Panc1 (cell line): ENCODE results near the gene PSENEN. TPM values are rescaled to one million over a fixed set of nuclear protein-coding genes. Genes with fewer than 3 reads are reported as not detected.

ENCODE experiments used
- ATAC-seq: fragments of 200-7000 bp; cut with Tn5 transposase; 2 replicates; pipeline ENCODE4 v1.9.1; 2020; ENCODE audit warnings: mild to moderate bottlenecking, moderate library complexity
- BruUV-seq: library from RNA; stranded (reverse); fragments of 400-500 nt; replicated peaks from 2 replicates; lab custom pipeline; 2021; lab: Mats Ljungman, UMichigan
- CTCF ChIA-PET: fragments of 300-600 bp; sonication (Branson Sonifier 250); formaldehyde crosslinking; loops from one replicate; lab custom pipeline; 2022; ENCODE audit warnings: antibody characterized with exemption; lab: Charles Lee
- POLR2A ChIA-PET: fragments of 300-600 bp; sonication (Branson Sonifier 250); formaldehyde crosslinking; loops from one replicate; lab custom pipeline; 2022; ENCODE audit warnings: antibody characterized with exemption; lab: Charles Lee
- DNase-seq: peaks from one replicate; pipeline ENCODE4 v3.0.0-alpha.2; 2010; ENCODE audit warnings: low read depth, low spot score
- H3K27ac ChIP-seq: 2 replicates; pipeline ENCODE4 v1.5.1; 2011; ENCODE audit warnings: mild to moderate bottlenecking, low read length, inconsistent platforms
- H3K27me3 ChIP-seq: fragments of 200-500 bp; sonication (Bioruptor generic); 2 replicates; pipeline ENCODE4 v1.6.0; 2014; ENCODE audit warnings: low read length, inconsistent platforms; ENCODE audit not compliant: control insufficient read depth, insufficient read depth
- H3K36me3 ChIP-seq: fragments of 200-500 bp; sonication (Bioruptor generic); 2 replicates; pipeline ENCODE4 v1.5.1; 2014; ENCODE audit warnings: inconsistent platforms, mild to moderate bottlenecking, low read length, moderate library complexity; ENCODE audit not compliant: control insufficient read depth, insufficient read depth
- H3K4me1 ChIP-seq: 2 replicates; pipeline ENCODE4 v1.5.1; 2011; ENCODE audit warnings: inconsistent platforms, mild to moderate bottlenecking, low read length, moderate library complexity; ENCODE audit not compliant: control insufficient read depth, insufficient read depth
- H3K4me3 ChIP-seq, 2 experiments: 2 replicates each; pipeline ENCODE4 v1.5.1; 2011 to 2012; ENCODE audit warnings: low read depth in 2 of 2, low read length in 2 of 2, mild to moderate bottlenecking in 2 of 2, inconsistent platforms in 1 of 2, moderate library complexity in 1 of 2
- H3K9me3 ChIP-seq: fragments of 200-500 bp; sonication (Bioruptor generic); 2 replicates; pipeline ENCODE4 v1.5.1; 2014; ENCODE audit warnings: low read depth, mild to moderate bottlenecking, inconsistent platforms, low read length, moderate library complexity; ENCODE audit not compliant: control insufficient read depth, insufficient read depth
- CTCF ChIP-seq: fragments of 450-650 bp; IDR thresholded peaks from 2 replicates; pipeline ENCODE4 v1.5.1; 2017; ENCODE audit warnings: mild to moderate bottlenecking
- POLR2AphosphoS5 ChIP-seq: IDR thresholded peaks from 2 replicates; pipeline ENCODE4 v1.6.1; 2012; ENCODE audit warnings: mild to moderate bottlenecking, low read depth, low read length, moderate library complexity
- REST ChIP-seq, 2 experiments: IDR thresholded peaks; 2 replicates each; pipeline ENCODE4 v1.6.1; 2011 to 2012; ENCODE audit warnings: low read depth in 2 of 2, control low read depth in 1 of 2, low read length in 1 of 2, mild to moderate bottlenecking in 1 of 2, moderate library complexity in 1 of 2; ENCODE audit not compliant: insufficient read depth in 1 of 2
- SIN3A ChIP-seq: IDR thresholded peaks from 2 replicates; pipeline ENCODE4 v1.6.1; 2012; ENCODE audit warnings: low read depth, mild to moderate bottlenecking, low read length, moderate library complexity, borderline replicate concordance; ENCODE audit not compliant: insufficient read depth
- TCF7L2 ChIP-seq: IDR thresholded peaks from 2 replicates; pipeline ENCODE4 v1.6.1; 2011; ENCODE audit warnings: mild to moderate bottlenecking, low read depth, low read length, inconsistent platforms
- in situ Hi-C: cut with HindIII; loops from 2 replicates; pipeline ENCODE4 v1.10.0; 2016; ENCODE audit warnings: low sequenced_read_pairs, low pct_unique_long_range_greater_than_20kb
- intact Hi-C: fragments of 100-400 bp; cut with micrococcal nuclease; formaldehyde crosslinking; loops from one replicate; pipeline ENCODE4 v1.10.0; 2022; ENCODE audit not compliant: unreplicated experiment
- total RNA-seq: library from RNA; stranded (reverse); gene quantifications from one replicate; pipeline ENCODE4 v1.2.1, GENCODE V29; 2021; ENCODE audit not compliant: unreplicated experiment

Gene PSENEN
- total RNA-seq, 1 experiment from 2014 or later = 169 TPM

GRCh38 chr19:35754370-35755130 is 9.1 kb downstream of the PSENEN start:
- POLR2A ChIA-PET = interaction anchor here (0.6 kb wide), 1 partner anchor 9 kb away, joined by 5 read pairs; the partner anchor contains the start of genes PSENEN and U2AF1L4
- ATAC-seq = no peak
- intact Hi-C loops = no loop called here
- no peaks in the 10 kb centered on the region for H3K27me3 ChIP-seq
- H3K9me3 ChIP-seq = no peaks in the 10 kb centered on the region
- in situ Hi-C loops = no loop called here
- H3K4me1 ChIP-seq = peaks cover 17% of the 10 kb centered on the region
- CTCF ChIA-PET = no interaction called here
- no peak overlapping the region for H3K27ac ChIP-seq
- H3K4me3 ChIP-seq = no peak overlapping the region
- no peak for DNase-seq
- no peaks in the 10 kb centered on the region for H3K36me3 ChIP-seq
- BruUV-seq = no TSS peak
- TF ChIP-seq TCF7L2 = no peak
- no peak for TF ChIP-seq POLR2AphosphoS5

GRCh38 chr19:35755131-35755549 is 9.7 kb downstream of the PSENEN start:
- ATAC-seq = no peak
- Histone ChIP-seq H3K36me3 (no peaks in the 10 kb centered on the region), H3K9me3 (no peaks in the 10 kb centered on the region), H3K4me3 (no peak overlapping the region), H3K27ac (no peak overlapping the region), H3K4me1 (peaks cover 16% of the 10 kb centered on the region), H3K27me3 (no peaks in the 10 kb centered on the region)
- no peak for DNase-seq
- ChIA-PET POLR2A (no interaction called here), CTCF (no interaction called here)
- in situ Hi-C loops (no loop called here), intact Hi-C loops (no loop called here)
- no peak for TF ChIP-seq REST (IDR thresholded peaks at IDR 0.05; ENCODE audit: insufficient read depth in 1 of 2, low read depth in 2 of 2, low read length in 1 of 2)
- TF ChIP-seq TCF7L2 = no peak
- no peak for TF ChIP-seq SIN3A
- no peak for TF ChIP-seq POLR2AphosphoS5
- TF ChIP-seq CTCF = no peak
- BruUV-seq = no TSS peak
